ENCODE measurements around the gene HIBCH.
A peak's percentile ranks its signal among the peaks of the same experiment; 100 is the strongest.
"Not testable (repeated sequence)": the region's sequence is repeated elsewhere in the genome, so short reads cannot be mapped to it uniquely, and the experiment has no call there.

The HIBCH gene

DNA sequence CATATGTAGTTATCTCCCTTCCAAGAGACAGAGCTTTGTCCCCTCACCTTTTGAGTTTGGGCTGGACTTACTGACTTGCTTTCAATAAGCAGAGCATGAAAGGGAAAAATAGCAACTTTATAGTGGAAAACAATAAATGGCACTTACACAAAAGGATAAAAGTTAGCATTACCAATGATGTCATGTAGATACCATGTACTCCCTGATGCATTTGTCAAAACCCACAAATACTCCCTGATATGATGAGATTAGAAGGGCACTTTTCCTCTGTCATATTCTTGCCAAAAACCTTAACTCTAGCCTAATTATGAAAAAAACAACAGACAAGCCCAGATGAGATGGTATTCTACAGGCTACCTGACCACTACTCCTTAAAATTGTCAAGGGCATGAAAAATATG is 16.0 kb downstream of the HIBCH start:
- no peak for DNase-seq

DNA sequence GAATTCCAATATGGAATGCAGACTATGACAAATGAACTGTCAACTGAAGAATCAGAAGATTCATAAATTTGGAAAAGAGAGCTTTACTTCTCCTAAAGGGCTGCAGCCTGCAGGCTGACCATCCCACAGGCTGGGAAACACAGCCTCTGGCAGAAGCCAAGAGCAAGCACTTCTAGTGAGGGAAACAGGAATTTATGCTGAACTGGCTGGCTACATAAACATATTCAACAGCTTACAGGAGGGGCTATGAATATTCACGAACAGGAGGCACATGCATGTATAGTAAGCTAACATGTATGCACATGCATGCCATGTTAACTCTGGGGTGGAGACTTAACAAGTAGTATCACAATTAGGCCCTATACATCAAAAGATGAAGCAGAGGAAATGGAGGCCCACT is 17.6 kb downstream of the HIBCH start:
- DNase-seq: no peak

DNA sequence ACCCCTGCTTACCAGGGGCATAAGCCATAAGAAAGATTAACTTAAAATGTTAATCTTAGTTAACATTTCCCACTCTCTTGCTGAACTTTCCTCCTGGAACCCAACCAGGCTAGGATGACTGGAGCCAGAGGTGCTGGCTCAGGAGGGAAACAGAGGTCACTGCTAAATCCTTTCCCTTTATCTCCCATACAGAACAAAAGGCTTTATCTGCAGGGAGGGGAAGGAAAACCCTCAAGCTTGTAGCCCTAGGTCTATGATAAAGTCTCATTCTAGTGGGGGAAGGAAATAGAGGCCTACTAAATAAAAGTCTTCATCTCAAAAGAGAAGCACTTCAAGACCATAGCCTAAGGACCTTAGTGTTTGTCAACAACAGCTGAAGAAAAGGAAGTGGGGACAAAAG is 18.6 kb downstream of the HIBCH start:
- no peak for DNase-seq

DNA sequence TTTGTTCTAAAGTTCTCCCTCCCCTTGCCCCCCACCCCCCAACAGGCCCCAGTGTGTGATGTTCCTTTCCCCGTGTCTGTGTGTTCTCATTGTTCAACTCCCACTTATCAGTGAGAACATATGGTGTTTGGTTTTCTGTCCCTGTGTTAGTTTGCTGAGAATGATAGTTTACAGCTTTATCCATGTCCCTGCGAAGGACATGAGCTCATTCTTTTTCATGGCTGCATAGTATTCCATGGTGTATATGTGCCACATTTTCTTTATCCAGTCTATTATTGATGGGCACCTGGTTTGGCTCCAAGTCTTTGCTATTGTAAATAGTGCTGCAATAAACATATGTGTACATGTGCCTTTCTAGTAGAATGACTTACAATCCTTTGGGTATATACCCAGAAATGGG is 21.7 kb downstream of the HIBCH start:
- not testable (repeated sequence) for DNase-seq

DNA sequence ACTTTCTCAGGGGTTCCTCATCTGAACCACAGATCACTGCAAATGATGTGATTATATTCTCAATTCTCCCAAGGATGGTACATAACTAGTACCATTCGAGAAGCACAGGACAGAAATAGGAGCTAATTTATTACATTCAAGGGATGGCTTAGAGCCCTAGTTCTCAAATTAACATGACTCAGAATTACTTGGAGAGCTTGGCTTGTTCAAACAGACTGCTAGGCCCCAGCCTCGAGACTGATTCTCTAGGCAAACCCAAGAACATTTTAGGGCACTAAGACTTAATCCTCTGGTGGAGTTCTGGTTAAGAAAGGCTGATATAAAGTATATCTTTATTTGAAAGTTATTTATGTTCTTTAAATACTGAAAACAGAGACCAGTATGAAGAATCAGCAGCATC is 35.8 kb downstream of the HIBCH start:
- DNase-seq: no peak

DNA sequence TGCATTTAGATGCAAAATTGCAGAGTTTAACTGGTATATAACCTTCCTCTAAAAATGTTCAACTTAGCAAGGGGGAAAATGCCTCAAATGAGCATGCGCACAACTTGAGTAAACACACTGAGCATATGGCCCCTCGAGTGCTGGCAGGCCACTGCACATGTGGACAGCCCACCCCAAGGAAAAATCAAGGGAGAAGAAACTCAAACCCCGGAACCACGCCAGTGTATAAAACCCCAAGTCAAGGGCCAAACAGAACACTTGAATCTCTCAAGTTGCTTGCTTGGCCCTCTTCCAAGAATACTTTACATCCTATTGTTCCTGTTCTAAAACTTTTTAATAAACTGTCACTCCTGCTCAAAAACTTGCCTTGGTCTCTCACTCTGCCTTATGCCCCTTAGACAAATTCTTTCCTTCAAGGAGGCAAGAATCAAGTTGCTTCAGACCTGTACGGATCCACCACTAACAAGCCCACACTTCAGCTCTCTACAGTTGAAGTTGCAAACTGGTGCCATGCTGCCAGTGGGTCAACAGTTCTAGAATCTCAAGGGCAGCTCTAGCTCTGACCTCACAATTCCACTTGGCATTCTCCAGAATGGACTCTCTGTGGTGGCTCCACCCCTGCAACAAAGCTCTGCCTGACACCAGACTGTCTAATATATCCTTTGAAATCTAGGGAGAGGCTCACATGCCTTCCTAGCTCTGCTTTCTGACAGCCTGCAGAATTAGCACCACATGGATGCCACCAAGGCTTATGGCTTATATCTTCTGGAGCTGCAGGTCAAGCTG is 38.9 kb downstream of the HIBCH start:
- peak; percentile 57 for DNase-seq

DNA sequence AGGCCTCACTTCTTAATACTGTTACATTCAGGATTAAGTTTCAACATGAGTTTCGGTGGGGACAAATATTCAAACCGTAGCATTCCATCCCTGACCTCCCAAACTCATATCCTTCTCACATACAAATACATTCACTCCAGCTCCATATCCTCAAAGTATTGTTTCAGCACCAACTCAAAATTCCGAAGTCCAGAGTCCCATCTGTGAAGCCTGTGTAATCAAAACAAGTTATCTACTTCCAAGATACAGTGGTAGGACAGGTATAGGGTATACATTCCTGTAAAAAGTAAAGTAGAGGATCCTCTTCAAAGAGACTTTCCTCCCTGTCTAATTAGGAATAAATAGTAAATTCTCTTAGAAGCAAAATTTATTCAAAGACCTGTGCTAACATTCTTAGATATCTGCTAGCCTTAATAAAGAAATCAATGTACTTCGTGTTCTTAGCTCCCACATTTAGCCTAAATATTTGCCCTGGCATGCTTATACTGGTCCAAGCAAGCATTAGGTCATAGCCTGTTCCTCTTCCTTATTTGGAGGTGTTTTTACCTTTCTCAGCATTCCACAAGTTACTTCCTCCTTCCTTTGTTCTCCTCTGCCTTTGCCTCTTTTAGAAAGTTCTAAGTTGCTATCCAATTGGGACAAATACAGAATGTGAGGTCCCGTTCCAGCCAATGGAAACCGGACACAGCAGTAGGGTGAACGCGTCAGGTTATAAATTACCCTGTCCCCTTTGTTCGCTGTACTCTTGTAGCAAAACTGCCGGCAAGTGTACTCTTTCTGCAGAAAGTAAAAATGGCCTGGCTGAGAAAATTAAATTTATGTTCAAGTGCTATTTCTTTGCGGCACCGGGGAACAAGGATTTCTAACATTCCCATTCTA is 40.1 kb downstream of the HIBCH start:
- not testable (repeated sequence) for DNase-seq

DNA sequence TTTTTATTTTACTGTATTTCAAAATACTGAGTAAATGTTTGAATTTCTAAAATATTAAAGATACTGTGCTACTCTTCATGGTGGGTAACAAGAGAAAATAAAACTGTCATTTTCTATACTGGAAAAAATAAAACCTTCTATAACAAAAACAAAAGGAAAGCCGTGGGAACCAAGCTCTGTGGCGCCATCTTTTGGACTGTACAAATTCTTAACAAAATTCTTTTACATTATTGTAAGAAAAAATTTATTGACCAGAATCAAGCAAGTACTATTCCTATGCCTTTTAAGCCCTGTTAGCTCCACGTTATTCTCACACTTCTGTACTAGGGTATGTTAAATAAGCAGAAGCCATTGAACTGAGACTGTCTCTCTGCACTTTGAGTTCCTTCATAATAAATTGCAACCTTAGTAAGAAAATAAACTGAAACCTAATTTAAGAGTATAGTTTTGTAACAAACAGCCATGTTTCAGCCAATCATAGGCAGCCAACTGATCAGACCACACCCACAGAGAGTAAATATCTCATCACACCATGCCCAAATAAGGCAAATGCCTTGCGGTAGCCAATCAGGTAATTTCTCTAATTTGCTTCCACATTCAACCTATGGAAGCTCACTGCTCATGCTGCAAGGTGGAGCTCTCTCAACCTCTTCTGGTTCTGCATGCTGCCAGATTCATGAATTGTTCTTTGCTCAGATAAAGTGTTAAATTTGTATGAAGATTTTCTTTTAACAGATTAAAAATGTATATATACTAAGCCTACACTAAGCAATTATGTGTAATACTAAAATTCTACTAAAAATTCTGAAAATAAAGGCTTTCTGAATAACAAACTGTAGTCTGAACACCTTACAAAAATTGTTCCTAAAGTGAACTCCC is 42.2 kb downstream of the HIBCH start:
- no peak for DNase-seq

DNA sequence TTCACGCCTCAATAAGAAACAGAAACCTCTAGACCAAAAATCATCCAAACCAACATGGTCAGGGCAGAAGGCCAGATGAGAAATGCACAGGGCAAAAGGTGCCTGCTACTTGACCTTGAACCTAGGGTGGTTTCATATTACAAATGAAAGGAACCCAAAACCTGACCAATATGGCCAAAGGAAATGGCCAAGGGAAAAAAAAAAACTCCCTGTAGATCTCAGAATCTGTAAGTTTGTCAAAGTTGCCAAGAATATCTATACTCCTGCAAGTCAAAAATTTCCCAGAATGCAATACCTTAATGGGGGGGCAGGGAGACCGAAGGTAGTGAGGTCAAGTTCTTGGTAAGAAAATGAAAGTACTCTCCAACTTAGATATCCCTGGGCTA is 47.2 kb downstream of the HIBCH start:
- DNase-seq: no peak

DNA sequence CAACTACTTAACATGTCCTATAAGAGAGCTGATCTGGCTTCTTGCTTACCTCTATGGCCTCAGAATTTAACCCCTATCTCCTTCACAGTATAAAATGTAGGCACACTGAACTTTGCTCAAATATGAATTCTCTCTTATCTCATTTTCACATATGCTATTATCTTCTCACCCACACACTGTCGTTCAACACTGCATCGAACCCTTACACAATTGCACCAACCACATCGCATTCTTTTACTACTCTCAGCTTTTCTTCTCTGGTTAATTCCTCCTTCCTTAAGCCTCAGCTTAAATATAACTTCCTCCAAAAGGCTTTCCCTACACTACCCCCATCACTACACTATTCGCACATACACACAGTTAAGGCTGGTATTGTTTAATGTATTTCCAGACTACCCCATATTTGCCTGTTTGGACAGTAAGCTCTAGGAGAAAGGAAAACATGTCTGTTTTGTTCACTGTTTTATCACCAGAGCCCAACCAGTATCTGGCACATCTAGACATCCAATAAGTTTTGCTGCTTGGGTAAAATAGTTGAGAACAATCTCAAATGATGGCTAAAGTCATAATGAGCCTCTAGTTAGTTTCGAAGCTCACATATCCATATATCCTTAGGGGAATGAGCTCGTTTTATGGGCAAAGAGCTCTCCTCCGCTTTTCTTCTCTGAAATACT is 47.7 kb downstream of the HIBCH start:
- no peak for DNase-seq

DNA sequence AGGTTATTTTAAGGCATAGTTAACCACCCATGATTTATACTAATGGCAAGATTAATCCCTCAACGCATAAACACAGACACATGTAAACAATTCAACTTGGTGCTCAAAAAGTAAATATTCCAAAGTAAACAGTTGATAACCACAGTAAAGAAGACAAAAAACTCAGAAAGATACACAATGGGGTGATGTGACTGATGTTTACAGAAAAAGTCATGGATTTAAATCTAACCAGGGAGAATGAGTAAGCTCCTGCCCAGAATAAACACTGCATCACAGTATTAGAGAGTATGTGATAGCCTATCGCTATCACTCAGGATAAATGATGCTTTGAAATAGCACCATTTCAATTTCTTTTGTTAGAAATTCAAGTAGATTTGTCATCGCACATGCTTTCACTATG is 49.3 kb downstream of the HIBCH start:
- DNase-seq: no peak

DNA sequence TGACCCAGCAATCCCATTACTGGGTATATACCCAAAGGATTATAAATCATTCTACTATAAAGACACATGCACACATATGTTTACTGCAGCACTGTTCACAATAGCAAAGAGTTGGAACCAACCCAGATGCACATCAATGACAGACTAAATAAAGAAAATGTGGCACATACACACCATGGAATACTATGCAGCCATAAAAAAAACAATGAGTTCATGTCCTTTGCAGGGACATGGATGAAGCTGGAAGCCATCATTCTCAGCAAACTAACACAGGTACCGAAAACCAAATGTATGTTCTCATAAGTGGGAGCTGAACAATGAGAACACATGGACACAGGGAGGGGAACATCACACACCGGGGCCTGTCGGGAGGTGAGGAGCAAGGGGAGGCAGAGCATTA is 49.9 kb downstream of the HIBCH start:
- DNase-seq: not testable (repeated sequence)

DNA sequence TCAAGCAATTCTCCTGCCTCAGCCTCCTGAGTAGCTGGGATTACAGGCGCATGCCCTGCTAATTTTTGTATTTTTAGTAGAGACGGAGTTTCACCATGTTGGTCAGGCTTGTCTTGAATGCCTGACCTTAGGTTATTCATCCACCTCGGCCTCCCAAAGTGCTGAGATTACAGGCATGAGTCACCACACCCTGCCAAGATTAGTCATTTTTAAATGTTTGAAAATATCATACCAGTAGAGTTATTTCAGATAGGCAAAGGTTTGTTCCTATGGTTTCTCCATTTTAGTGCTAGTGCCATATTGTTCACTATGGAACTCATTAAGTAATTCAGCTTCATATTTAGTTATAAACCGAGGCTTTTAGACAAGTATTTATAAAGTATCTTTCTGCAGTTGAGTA is 52.3 kb downstream of the HIBCH start:
- no peak for DNase-seq

DNA sequence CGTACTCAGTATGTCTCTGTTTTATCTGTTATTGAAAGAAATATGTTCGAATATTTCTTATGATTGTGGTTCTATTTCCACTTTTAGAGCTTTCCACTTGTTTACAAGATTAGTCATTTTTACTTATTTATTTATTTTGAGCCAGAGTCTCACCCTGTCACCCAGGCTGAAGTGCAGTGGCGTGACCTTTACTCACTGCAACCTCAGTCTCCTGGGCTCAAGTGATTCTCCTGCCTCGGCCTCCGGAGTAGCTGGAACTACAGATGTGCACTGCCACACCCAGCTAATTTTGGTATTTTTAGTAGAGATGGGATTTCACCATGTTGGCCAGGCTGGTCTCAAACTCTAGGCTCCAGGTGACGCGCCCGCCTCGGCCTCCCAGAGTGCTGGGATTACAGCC is 53.3 kb downstream of the HIBCH start:
- no peak for DNase-seq

DNA sequence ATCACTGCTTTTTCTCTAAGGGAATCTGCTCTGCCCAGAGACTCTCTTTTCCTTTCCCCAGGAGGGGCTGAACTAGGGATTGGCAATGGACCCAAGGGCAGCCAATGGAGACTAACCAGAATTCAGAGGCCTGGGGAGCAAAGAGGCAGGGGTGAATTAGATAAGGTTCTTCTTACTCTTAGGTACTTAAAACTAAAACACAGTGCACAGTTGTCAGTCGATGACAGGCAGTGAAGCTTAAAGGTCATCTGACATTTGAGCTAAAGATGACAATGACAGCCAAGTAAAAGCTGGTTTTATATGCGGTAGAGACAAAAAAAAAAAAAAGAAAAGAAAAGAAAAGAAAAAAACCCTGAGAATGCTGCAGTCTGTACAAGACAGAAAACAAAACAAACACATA is 57.8 kb downstream of the HIBCH start:
- DNase-seq: no peak

DNA sequence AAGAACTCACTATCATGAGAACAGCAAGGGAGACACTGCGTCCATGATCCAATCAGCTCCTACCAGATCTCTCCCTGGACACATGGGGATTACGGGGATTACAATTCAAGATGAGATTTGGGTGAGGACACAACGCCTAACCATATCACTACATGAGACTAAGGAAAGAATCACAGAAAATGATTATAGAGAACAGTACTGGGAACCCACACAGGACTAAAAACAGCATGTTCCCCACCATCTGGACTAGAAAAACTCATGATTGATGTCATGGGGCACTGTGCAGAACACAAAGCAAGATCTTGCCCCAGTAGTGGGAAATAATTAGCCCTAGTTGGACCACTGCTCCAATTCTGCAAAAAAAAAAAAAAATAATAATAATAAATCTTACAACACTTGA is 63.5 kb downstream of the HIBCH start:
- DNase-seq: no peak

DNA sequence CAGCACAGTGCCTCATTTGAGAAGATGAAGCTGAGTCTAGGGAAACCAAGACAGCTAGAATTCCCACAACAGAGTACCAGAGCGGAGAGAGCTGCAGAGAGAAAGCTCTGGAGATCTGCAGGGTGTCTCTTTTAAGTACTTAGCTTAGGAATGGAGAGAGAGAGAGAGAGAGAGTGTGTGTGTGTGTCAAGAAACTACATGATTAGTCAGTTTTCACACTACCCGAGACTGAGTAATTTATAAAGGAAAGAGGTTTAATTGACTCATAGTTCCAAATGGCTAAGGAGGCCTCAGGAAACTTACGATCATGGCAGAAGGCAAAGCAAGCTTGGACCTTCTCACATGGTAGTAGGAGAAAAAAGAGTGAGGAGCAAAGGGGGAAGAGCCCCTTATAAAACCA is 64.0 kb downstream of the HIBCH start:
- no peak for DNase-seq

DNA sequence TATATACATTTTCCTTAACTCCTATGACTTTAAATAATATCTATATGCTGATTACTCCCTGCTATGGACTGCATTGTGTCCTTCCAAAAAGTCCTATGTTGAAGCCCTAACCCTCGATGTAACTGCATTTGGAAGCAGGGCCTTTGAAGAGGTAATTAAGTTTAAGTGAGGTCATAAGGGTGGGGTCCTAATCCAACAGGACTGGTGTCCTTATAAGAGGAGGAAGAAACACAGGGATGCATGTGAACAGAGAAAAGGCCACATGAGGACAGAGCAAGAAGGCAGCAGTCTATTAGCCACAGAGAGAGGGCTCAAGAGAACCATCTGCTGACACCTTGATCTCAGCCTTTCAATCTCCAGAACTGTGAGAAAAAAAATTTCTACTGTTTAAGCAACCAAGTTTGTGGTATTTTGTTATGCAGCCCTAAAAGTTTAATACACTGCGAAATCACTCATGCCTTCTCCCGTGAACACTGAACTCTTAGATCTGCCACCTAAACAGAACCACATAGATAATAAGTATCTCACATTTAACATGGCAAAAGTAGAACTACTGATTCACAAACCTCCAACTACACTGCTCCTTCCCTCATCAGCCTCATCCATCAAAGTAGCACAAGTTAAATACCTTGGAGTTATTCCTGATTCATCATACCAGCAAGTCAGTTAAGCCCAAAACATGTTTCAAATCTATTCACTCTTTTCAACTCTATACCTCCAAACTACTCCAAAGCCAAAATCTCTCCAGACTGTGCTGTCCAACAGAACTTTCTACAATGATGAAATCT is 65.4 kb downstream of the HIBCH start:
- no peak for DNase-seq

DNA sequence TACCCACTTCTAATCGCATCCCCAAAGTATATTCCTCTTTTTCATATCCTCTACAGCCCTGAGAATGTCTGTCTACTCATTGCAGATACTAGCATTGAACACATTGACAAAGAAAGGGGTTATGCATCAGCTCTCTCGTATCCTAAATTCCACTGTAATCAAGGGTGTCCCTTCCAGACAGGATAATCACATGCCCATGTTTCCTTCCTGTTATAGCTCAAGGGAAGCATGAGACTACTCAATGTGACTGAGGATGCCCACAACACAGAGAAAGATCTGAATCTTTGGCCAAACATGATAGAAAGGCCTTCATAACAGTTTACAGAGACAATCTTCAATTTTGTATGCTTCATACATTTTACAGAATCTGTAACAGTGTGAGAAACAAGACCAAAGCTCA is 69.2 kb downstream of the HIBCH start:
- no peak for DNase-seq

DNA sequence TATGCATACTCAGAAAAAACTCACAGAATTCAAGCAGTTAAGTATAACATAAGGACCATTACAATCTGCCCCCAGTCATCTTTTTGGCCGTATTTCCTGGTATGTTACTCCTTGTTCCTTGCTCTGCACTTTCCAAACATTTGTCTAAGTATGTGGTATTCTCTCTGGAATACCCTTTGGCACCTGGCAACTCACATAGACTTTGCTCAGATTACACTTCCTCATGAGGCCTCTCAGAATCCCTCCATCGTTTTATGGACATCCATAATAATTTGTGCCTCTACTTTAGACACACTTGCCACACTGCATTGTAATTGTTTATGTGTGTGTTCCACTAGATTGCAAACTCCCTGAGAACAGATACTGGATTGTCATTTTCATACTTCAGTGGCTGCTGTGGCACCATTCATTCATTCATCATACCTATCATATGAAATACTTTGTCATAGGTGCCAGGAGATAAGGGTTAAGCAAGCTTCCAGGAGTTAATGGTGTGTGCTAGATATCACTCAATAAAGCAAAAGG is 84.0 kb downstream of the HIBCH start:
- DNase-seq: no peak

DNA sequence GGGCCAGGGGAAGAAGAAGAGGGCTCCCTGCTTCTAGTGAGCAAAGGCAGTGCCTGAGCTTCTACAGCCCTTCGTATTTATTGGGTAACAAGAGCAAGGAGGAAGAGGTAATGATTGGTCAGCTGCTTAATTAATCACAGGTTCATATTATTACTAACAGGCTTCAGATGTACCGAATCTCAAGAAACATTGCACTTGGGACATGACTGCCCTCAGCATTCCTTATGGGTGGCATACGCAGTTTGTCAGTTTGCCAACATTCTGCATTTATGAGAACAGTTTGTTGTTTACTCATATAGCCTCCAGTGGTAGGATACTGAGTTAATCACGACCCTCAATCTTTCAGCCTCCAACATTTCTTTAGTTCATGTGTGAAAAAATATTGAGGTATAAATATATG is 84.5 kb downstream of the HIBCH start:
- no peak for DNase-seq

DNA sequence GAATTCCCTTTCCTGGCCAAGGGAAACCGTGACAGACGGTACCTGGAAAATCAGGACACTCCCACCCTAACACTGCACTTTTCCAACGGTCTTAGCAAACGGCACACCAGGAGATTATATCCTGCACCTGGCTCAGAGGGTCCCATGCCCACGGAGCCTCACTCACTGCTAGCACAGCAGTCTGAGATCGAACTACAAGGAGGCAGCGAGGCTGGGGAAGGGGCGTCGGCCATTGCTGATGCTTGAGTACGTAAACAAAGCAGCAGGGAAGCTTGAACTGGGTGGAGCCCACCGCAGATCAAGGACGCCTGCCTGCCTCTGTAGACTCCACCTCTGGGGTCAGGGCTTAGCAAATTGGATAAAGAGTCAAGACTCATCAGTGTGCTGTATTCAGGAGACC is 95.6 kb downstream of the HIBCH start:
- DNase-seq: not testable (repeated sequence)

All from DMS79 treated with DMSO at 0.1 percent for 48 hours (cell line).